Tibial nerve (tissue), 3 donors: ENCODE results near the gene SERPINB2.

Experiments
- CTCF ChIP-seq, 5 experiments: fragments of 200-600 bp in 3 of 5; fragments of 450-650 bp in 2 of 5; sonication (generic) in 3 of 5; IDR thresholded peaks; one replicate each; pipeline ENCODE4 v1.5.1; 2016 to 2019; ENCODE audit warnings: antibody characterized with exemption in 5 of 5, mild to moderate bottlenecking in 3 of 5, moderate library complexity in 2 of 5
- POLR2A ChIP-seq, 2 donors: fragments of 450-650 bp; IDR thresholded peaks; one replicate each; pipeline ENCODE4 v1.6.1; 2017; ENCODE audit warnings: antibody characterized with exemption in 2 of 2, mild to moderate bottlenecking in 2 of 2, moderate library complexity in 2 of 2

- TF ChIP-seq CTCF (IDR thresholded peaks at IDR 0.05) = peak in 1 of 5 experiments; percentile 19
- no peak for TF ChIP-seq POLR2A (IDR thresholded peaks at IDR 0.05)
These were observed 37.5 kb upstream of the SERPINB2 start for GRCh38 chr18:63850020-63850419.
